Stimulated activated CD8-positive, alpha-beta memory T cell treated with anti-CD3 and anti-CD28 coated beads, Interleukin-15, amount 100 ng/mL, for 1 hour (primary cell): Measurements from ENCODE around the gene EFHC1.

Experiments used
- DNase-seq: peaks from one replicate; pipeline ENCODE4 v3.0.0-alpha.2; 2020; ENCODE audit warnings: low read depth

Gene EFHC1

DNA sequence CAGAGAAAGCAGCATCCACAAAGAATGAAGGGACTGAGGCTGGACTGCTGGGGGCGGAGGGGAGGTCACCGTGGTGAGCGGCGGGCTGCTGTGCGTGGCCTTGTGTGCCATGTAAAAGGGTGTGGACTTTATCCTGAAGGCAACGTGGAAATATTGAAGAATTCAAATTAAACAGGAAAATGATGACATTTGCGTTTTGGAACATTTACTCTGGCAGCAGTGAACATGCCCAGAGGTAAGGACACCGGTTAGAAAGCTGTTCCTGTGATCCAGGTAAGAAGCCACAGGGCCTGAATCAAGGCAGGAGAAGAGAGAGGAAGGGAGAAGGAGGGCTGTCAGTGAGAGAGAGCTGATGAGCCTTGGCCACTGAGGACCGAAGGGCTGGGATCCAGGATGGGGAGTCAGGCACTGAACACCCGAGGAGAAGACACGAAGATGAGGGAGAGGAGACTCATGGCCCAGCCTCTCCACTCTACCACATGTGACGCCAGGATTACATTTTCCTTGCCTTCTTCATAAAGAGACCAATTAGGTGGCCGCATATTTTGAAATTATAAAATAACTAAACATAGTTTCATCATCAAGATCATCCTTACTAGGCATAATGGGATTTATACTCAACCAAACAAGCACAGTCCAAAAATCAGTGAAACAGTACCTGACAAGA lies 98.3 kb downstream of the EFHC1 start:
- no peak for DNase-seq

DNA sequence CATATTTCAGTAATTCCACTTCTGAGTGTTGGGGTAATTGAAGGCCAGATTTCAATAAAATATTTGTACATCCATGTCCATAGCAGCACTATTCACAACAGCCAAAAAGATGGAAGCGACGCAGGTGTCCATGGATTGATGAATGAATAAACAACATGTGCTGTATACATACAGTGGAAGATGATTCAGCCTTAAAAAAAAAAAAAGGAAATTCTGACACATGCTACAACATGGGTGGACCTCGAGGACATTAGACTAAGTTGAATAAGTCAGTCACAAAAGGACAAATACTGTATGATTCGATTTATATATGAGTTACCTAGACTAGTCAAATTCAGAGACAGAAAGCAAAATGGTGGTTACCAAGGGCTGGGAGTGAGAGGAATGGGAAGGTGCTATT lies 99.5 kb downstream of the EFHC1 start:
- DNase-seq, result no peak

GRCh38 chr6:52522151-52522626 lies 102.0 kb downstream of the EFHC1 start:
- DNase-seq, result no peak

DNA sequence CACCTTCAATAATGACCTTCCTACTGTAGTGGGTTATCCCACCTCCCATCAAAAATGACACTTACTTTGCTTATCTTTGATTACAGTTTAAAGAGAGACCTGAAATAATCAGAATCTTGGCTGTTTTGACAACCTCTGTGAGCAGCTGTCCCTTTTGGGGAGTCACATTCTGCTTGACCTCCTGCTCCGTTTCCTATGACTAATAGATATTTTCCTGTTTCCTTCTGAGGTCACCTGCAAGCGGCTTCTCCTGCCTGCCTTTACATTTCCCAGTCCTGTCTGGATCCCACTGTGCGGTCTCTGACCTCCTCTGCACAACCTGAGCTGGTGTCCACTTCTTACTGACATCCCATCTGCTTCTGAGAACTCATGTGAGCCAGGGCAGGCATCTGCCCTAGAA lies 102.5 kb downstream of the EFHC1 start:
- no peak for DNase-seq

- no peak for DNase-seq
Observed at GRCh38 chr6:52523378-52524142, 103.4 kb downstream of the EFHC1 start.

GRCh38 chr6:52524918-52525317 lies 104.8 kb downstream of the EFHC1 start:
- DNase-seq, result no peak

- no peak for DNase-seq
Observed at GRCh38 chr6:52526634-52527033, 106.5 kb downstream of the EFHC1 start.

DNA sequence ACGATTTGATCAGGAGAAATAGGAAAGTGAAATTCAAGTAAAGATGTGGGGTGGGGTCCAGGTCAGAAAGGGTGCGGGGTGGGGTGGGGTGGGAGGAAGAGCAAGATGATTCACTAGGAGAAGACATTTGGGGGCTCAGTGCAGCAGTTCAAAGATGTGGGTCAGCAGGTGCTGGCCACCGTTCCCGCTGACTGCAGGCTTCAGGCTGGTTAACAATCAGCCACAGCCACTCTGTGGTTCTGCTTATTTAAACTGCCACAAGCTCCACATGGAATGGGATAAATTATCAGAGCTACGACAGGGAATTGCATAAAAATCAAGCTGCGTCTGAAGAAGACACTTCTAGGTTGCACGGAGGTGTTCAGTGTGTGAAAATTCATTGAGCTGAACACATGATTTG lies 107.3 kb downstream of the EFHC1 start:
- DNase-seq, result no peak

DNA sequence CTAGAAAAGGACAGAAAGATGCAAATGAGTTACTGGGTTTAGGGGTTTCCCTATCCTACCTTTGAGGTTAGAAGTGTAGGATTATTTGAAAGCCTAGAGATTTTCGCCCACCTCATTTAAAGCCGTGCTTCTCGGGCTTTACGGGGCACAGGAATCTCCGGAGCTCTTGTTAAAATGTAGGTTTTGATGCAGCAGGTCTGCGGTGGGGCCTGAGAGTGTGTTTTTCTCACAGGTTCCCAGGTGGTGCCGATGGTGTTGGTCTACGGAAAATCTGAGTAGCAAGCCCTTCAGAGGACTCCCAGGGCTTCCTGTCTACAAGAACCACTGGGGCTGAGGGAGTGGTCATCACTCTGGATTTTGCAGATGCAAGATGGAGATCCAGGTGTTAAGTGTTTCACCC lies 109.2 kb downstream of the EFHC1 start:
- DNase-seq, result no peak

DNA sequence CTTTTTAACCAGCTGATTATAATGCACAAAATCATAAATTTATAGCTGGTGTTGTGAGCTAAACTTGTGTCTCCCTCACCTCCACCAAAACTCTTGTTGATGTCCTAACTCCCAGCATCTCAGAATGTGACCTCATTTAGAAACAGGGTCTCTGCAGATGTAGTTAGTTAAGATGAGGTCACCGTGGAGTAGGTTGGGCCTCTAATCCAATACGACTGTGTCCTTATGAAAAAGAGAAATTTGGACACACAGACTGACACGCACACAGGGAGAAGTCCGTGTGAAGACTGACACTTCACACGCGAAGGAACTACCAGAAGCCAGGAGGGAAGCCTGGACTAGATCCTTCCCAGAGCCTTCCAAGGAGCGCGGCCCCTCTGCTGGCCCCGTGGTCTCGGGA lies 110.2 kb downstream of the EFHC1 start:
- DNase-seq, result no peak

DNA sequence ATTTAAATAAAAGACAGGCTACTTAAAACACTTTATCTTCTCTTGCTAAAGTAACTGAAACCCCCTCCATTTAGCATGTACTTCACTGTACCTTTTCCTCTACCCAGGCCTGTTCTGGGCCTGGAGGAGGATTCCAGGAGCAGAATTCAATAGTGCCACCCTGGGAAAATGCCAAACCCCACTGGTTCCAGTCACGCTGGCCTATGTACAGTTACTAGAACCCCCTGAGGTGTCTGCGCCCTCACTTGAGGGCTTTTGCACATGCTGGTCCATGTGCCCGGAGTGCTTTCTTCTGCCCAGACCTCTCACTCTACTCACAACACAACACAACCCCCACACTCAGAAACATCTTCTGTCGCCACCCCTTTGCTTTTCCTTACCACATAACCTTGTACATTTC lies 111.3 kb downstream of the EFHC1 start:
- no peak for DNase-seq

DNA sequence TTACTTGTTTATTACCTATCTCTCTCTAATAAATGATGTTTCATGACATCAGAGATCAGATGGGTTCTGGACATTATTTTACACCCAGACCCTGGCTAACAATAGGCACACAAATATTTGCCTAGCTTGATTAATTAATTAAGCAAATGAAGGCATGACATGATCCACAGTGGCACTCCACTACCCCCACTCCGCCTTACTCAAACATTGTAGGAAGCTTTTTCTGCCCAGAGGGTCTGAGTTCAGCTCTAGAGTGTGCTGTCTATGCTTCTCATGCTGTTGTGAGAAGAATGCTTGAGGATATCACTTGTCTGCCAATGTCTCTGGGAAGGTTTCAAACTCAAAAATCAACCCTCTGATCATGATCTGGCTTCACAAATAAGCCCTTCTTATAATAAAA lies 111.7 kb downstream of the EFHC1 start:
- DNase-seq, result no peak

DNA sequence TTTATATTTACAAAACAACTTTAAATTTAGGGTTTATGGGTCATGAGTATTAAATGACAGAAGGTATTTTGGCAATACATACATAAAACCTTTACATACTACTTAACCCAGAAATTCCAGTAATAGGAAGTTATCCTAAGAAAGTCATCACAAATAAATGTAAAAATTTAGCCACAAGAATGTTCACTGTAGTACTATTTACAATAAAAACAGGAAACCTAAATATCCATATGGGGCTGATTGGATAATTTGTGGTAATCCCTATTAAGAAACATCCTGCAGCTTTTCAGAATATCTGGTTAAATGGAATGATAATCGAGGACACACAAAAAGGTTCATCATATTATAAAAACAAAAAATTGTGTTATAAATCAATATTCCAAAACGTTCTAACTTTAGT lies 112.3 kb downstream of the EFHC1 start:
- DNase-seq, result no peak

DNA sequence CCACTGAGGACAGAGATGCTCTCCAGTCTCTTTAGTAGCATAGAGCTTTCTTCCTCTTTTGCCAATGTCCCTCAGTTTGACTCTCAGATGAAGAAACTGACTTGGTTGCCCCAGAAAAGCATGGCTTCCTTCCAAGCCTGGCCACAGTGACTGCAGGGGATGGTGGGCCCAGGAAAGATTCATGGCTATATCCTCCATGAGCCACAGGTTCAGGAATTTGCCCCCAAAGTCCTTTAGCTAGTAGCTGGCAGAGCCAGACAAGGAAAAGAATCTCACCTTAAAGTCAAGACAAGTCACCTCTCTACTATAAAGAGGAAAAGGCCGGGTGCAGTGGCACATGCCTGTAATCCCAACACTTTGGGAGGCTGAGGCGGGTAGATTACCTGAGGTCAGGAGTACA lies 113.3 kb downstream of the EFHC1 start:
- no peak for DNase-seq

- no peak for DNase-seq
Observed at GRCh38 chr6:52534363-52534762, 114.2 kb downstream of the EFHC1 start.

- no peak for DNase-seq
Observed at GRCh38 chr6:52534966-52535390, 114.8 kb downstream of the EFHC1 start.

DNA sequence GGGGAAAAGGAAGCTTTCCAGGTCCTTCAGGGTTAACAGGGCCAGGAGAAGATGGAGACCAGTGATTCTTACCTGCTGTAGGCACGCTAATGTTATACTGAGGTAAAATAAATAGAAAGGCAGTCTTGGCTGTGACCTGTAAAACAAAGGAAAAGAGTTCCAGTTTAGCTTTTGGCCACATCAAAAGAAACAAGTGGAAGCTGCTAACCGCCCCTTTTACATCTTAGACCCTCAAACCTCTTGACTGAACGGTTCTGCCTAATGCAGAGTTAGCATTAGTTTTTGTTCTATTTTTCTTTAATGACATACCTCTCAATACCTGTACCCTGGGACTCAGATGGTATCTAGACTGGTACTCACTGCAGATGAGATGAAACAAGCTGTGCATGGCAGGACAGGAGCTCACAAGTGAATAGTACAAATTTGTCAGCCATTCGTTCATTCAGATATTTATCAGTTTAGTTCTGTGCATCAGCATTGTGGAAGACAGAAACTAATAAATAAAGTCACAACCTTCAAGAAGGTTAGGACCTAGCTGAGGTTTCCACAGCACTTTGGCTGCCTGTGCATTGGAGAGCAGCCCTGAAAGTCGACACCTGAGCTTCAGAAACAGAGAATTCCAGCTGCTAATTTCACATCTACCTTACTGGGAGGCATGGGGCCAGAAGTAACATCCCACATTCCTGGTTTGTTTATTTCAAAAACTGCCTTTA lies 115.7 kb downstream of the EFHC1 start:
- no peak for DNase-seq

DNA sequence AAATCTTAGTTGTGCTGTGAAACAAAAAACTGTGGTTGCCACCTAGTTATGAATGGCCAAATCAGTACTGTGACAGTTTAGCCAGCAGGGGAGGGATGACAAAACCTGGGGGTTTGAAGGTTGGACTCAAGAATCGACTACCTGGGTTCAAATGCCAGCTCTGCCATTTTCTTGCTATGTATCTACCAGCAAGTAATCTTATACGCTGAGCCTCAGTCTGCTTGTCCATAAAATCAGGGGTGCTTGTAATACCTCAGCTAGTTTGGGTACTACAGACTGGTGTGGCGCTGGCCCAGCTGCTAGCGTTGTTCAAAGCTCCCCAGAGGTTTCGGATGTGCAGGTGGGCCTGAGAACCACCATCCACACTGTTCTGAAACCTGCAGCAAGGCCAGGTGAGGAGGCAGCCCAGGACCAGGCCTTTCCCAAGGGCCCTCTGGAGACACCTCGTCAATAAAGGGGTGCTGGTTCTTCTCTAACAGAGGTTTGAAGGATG lies 116.3 kb downstream of the EFHC1 start:
- DNase-seq, result no peak

GRCh38 chr6:52537001-52537753 lies 117.0 kb downstream of the EFHC1 start:
- DNase-seq, result no peak

GRCh38 chr6:52538252-52538900 lies 118.2 kb downstream of the EFHC1 start:
- DNase-seq, result no peak

DNA sequence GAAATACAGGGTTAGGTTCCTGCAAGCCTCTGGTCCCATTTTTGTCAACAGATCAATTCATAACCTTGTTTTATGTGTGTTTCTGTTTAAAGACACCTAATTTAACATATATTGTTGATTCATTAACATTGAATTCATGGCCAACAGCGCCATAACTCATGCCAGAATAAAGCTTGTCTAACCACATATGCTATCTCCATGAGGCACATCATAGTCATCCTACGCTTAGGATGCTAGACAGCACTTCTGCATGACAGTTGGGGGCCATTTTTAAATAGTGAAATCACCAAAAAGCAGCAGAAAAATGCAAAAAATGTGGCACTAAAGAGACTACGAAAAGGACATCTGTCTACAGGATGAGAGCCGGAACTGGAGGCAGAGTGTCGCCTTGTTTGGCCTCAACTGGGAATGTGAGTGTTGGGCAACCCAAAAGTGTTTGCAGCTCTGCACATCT lies 118.8 kb downstream of the EFHC1 start:
- no peak for DNase-seq

DNA sequence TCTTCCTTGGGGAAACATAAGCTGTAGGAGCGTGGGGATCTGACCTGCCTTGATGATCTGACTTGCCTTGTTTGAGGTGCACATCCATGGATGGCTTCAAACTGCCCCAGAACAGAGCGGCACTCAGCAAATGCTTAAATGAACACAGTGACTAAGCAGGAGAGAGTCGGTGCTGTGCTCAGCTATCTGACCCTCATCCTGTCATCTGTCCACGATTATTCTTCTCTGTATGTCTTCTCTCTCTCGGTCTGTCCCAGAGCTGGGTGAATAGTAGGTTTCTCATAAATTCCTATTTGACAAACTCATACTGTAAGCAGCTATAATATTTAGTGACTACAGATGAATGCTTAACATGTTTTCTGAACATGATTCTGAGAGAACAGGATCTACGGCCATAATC lies 119.5 kb downstream of the EFHC1 start:
- DNase-seq, result no peak
